Progenitor cell of endocrine pancreas (in vitro differentiated cells): ENCODE results near the gene TMEM272. TPM values are rescaled to one million over a fixed set of nuclear protein-coding genes. Genes with fewer than 3 reads are reported as not detected.

Experiments
- DNase-seq: peaks from one replicate; pipeline ENCODE4 v3.0.0; 2021; ENCODE audit warnings: low spot score; ENCODE audit not compliant: unreplicated experiment
- H3K27ac Mint-ChIP-seq: 2 replicates; pipeline ENCODE4 v1.8.0; 2021; ENCODE audit warnings: mild to moderate bottlenecking, moderate library complexity, mixed read lengths
- H3K27me3 Mint-ChIP-seq: 2 replicates; pipeline ENCODE4 v1.8.0; 2021; ENCODE audit warnings: mixed read lengths
- H3K36me3 Mint-ChIP-seq: 2 replicates; pipeline ENCODE4 v1.8.0; 2022; ENCODE audit warnings: mixed read lengths; ENCODE audit not compliant: insufficient read depth
- H3K4me1 Mint-ChIP-seq: 2 replicates; pipeline ENCODE4 v1.8.0; 2021; ENCODE audit warnings: low read depth, mixed read lengths
- H3K4me3 Mint-ChIP-seq: 2 replicates; pipeline ENCODE4 v1.8.0; 2021; ENCODE audit warnings: low read depth, mild to moderate bottlenecking, moderate library complexity, mixed read lengths
- H3K9me3 Mint-ChIP-seq: 2 replicates; pipeline ENCODE4 v1.8.0; 2021; ENCODE audit warnings: low read depth, mixed read lengths
- long read RNA-seq: library from polyadenylated mRNA; unstranded; transcript quantifications from one replicate; pipeline ENCODE4 v2.0.0, GENCODE V29; 2020
- total RNA-seq: library from RNA; stranded (reverse); gene quantifications from 2 replicates; pipeline ENCODE4 v1.2.1, GENCODE V29; 2021
- TF ChIP-seq, protein P1 (sequence below): fragments of 200-600 bp; sonication (generic); IDR thresholded peaks from one replicate; pipeline ENCODE4 v1.5.0; 2021; ENCODE audit warnings: antibody characterized with exemption, mild to moderate bottlenecking; ENCODE audit not compliant: unreplicated experiment

Gene TMEM272, protein sequence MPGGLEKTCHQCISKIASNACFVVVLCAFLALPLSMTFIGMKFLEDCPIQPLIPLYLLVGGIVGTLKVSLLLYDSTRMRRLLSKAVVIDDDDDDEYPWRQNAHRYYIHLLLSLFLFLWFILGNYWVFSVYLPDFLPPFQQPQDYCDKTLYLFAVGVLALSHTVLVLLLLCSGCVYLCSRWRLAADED
- total RNA-seq, result 1.3 and 1.5 TPM in 2 replicates
- long read RNA-seq, partial matches to known transcripts, result 0 of 1 reads
- long read RNA-seq, other reads (novel, unspliced or antisense), result 1 of 1 reads

DNA sequence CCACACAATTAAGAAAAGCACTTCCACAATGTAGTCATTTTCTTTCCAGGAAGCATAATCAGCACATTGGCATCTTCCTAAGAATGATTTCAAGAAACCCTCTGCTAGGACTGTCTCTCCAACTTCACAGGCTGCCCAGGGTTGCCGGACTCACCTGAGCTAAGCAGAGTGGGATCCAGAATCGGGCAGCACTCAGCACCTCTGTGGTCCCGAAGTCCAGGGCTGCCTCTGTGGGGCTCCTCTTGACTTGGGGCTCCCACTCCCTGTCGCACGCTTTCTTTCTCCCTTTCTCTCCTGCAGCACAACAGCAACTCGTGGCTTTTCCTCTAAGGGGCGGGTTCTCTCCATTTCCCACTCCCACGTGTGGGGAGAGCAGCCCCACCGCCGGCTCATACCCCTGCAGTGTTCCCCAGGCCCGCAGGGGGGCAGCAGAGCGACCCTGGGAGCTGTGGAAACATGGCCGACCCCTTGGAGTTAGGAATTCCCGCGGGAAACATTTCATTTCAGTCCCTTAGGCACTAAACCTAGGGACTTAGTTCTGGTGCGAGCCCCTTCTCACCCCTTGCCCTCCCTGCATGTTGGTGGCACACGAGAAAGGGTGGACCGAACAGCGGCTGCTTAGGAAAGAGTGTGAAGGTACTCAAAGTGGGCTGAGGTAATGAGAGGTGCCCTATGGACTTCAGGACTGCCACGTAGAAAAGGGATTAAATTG is at the start of gene TMEM272:
Gene TMEM272, minus strand, starts transcription at position 316 of the 712 bp plus-strand sequence. CDS start 6,647 bp downstream, outside the sequence.
- Mint-ChIP-seq H3K4me3 (peak within 1 kb of the TSS; percentile 38), H3K27ac (no peak within 1 kb of the TSS), H3K27me3 (peaks cover 8% of the 10 kb centered on the region), H3K9me3 (peaks cover 3% of the 10 kb centered on the region), H3K36me3 (peaks cover 3% of the 10 kb centered on the region), H3K4me1 (no peaks in the 10 kb centered on the region)
- TF ChIP-seq, protein P1, sequence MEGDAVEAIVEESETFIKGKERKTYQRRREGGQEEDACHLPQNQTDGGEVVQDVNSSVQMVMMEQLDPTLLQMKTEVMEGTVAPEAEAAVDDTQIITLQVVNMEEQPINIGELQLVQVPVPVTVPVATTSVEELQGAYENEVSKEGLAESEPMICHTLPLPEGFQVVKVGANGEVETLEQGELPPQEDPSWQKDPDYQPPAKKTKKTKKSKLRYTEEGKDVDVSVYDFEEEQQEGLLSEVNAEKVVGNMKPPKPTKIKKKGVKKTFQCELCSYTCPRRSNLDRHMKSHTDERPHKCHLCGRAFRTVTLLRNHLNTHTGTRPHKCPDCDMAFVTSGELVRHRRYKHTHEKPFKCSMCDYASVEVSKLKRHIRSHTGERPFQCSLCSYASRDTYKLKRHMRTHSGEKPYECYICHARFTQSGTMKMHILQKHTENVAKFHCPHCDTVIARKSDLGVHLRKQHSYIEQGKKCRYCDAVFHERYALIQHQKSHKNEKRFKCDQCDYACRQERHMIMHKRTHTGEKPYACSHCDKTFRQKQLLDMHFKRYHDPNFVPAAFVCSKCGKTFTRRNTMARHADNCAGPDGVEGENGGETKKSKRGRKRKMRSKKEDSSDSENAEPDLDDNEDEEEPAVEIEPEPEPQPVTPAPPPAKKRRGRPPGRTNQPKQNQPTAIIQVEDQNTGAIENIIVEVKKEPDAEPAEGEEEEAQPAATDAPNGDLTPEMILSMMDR, result peak; percentile 86
- peak; percentile 73 for DNase-seq

DNA sequence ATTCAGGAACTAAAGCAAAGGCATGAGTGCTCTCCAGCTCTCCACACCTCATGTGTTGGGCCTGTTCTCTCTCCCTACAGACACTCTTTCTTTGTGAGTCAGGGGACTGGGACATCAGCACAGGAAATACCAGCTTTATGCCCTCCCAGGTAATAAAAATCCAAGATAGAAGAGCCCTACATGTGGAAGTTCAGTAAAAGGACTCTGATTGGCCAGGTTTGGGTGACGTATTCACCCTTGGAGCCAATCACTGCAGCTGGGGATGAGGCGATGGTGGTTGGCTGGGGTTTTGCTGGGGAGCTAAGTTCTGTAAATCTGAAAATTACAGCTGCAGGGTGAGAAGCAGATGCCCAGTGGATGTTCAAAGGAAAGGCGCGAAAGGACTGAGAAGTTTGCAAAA is 49.3 kb upstream of the TMEM272 start:
- Mint-ChIP-seq H3K4me1 (peaks cover 10% of the 10 kb centered on the region), H3K4me3 (no peak overlapping the region), H3K36me3 (peaks cover 2% of the 10 kb centered on the region), H3K9me3 (no peaks in the 10 kb centered on the region), H3K27me3 (no peaks in the 10 kb centered on the region), H3K27ac (no peak overlapping the region)
- no peak for DNase-seq
- TF ChIP-seq, protein P1, result no peak

DNA sequence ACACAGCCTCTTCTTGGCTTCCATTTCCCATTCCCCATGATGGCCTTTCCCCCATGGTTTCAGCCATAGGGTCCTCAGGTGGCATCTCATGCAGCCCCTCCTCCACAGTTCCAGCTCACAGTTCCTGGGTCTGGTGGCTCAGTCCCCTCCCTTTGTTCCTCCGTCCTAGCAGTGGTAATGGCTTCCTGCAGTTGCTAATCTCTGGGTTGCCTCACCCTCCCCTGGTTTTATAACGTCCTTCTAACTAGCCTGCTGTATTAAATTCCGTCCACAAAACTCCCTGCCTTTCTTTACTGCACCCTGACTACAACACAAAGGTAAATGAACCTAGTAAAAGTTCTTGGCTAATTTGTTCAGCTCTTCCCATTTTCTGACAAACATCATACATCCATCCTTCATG is 47.7 kb upstream of the TMEM272 start:
- H3K36me3 Mint-ChIP-seq, result peaks cover 2% of the 10 kb centered on the region
- no peaks in the 10 kb centered on the region for H3K9me3 Mint-ChIP-seq

DNA sequence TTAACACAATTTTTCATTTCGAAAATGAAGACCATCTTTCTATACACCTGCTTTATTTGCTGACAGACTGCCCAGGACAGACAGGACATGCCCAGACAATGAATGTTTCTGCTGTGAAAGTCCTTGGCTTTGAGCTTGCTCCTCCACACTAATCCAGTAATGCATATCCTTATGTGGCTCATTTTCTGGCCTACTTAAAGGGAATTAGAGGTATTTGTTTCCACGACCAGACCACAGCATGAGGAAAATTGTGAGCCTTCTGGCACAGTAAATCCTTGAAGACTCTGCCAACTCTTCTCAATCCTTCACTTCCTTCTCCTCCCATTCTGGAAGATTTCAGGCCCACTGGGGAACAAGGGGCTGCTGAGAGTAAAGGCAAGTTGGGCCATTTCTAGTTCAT is 42.5 kb upstream of the TMEM272 start:
- Mint-ChIP-seq H3K9me3 (no peaks in the 10 kb centered on the region), H3K27ac (no peak overlapping the region), H3K4me3 (no peak overlapping the region), H3K36me3 (peaks cover 3% of the 10 kb centered on the region), H3K4me1 (peaks cover 6% of the 10 kb centered on the region), H3K27me3 (no peaks in the 10 kb centered on the region)
- TF ChIP-seq, protein P1, result no peak
- DNase-seq, result no peak

More for the DNA sequence above, 47.7 kb upstream of the TMEM272 start:
- DNase-seq, result no peak
- peaks cover 10% of the 10 kb centered on the region for H3K4me1 Mint-ChIP-seq
- TF ChIP-seq, protein P1, result no peak
- H3K27me3 Mint-ChIP-seq, result no peaks in the 10 kb centered on the region
- H3K4me3 Mint-ChIP-seq, result no peak overlapping the region
- H3K27ac Mint-ChIP-seq, result peak overlapping the region; percentile 25

DNA sequence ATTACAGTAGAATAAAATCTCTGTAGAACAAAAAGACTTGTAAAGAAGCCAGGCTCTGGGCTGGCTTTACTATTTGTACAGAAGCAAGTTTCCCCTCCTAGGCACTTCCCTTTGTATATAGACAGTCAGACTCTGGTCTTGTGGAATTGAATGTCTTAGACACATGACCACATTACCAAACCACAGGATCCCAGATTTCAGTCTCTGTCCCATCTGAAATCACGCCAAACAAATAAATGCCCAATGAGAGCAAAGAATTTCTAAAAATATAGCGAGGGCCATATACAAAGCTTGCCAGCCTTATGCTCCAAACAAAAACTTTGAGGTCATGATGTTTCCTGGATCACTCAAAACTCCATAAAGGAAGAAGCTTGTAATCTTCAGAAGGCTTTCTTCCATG is 40.7 kb upstream of the TMEM272 start:
- TF ChIP-seq, protein P1, result no peak
- DNase-seq, result no peak
- no peaks in the 10 kb centered on the region for H3K4me1 Mint-ChIP-seq
- no peak overlapping the region for H3K27ac Mint-ChIP-seq
- no peaks in the 10 kb centered on the region for H3K9me3 Mint-ChIP-seq
- H3K4me3 Mint-ChIP-seq, result no peak overlapping the region
- H3K36me3 Mint-ChIP-seq, result peaks cover 3% of the 10 kb centered on the region
- H3K27me3 Mint-ChIP-seq, result no peaks in the 10 kb centered on the region
